CD4-positive, alpha-beta T cell treated with Interleukin-15 for 4 hours (primary cell): ENCODE results near the gene THADA.

Experiments used
- DNase-seq: peaks from one replicate; pipeline ENCODE4 v3.0.0-alpha.2; 2020; ENCODE audit warnings: low spot score

Gene THADA

DNA sequence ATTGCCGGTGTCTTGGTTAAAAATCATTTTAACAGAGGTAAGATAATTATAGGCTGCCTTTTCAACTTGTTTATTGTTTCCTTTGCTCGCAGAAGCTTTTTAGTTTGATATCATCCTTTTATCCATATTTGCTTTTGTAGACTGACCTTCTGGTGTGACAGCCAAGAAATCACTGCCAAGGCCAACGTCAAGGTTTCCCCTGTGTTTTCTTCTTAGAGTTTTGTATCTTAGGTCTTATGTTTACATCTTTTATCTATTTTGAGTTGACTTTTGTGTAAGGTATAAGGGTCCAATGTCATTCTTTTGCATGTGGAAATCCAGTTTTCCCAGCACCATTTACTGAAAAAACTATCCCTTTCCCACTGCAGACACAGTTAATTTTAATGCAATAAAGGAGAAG is 240.4 kb downstream of the THADA start:
- no peak for DNase-seq

DNA sequence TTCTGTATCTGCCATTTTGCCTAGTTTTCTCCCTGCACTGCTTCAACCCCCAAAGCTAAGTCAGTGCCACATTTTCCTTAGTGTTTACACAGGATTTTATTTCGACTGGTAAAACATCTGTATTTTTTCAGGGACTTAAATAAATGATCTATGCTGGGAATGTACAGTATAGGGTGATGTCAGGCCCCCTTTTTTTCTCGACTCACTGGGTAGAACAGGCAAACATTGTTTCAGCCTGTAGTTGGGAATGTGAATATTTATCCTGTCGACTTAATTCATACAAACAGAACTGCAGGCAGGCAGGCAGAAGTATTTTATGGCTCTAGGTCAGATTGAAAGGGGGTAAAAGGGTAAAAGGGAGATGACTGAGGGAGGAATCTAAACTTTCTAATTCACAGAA is 245.9 kb downstream of the THADA start:
- no peak for DNase-seq

GRCh38 chr2:43348908-43349661 is 246.8 kb downstream of the THADA start:
- no peak for DNase-seq

- DNase-seq: no peak
Observed at GRCh38 chr2:43347746-43348145, 248.1 kb downstream of the THADA start.

- no peak for DNase-seq
Observed at GRCh38 chr2:43346602-43347567, 249.0 kb downstream of the THADA start.

- DNase-seq: no peak
Observed at GRCh38 chr2:43345872-43346271, 250.0 kb downstream of the THADA start.

- no peak for DNase-seq
Observed at GRCh38 chr2:43345391-43345813, 250.4 kb downstream of the THADA start.

- DNase-seq: no peak
Observed at GRCh38 chr2:43344868-43345373, 250.9 kb downstream of the THADA start.

DNA sequence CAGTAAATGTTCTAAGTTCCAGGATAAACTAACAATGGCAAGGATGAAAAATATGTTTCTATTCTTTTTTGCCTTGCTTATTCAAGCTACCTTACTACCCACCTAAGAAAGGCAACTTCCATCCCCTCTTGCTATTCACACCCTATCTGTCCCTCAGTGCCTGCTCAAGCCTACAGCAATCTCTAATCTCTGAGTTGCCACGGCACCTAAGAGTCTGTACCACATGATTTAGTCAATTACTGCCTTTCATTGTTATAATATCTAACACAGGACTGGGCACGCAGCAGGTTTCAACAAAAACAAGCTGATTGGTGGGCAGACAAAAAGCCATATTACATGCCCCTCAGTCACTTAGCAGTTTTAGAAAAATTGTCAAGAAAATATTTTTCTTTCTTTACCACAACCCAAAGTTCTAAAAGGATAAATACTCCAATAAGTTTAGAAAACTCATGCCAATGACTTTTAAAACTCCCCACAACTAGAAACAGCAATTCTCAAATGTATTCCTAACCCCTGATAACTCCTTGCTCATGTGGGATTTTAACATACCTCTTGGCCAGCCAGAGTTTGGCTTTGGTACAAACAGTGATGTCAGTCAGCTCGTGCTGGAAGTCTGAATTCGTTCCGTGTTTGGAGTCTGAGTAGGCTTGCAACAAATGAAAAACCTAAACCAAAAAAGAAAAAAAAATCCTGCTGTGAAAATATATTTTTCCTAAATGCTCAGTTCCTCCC is 252.1 kb downstream of the THADA start:
- no peak for DNase-seq

GRCh38 chr2:43341959-43342757 is 253.7 kb downstream of the THADA start:
- no peak for DNase-seq

- DNase-seq: no peak
Observed at GRCh38 chr2:43340945-43341356, 254.9 kb downstream of the THADA start.

DNA sequence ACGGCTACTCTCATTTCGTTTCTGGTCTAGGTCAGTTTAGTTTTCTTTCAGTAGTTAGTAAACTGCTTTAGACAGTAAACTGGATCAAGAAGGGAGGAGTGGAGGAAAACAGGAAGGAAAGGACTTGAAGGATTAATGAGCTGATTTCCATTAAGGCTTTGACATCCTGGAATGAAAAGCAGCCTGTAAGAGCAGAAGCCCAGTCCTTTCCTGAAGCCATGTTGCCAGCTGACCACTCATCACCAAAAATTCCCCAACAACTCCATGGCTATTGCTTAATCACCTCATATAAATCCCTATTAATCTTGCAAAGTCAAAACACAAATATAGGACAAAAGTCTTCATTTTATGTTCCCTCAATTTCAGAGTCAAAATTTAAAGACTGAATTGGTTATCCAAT is 255.8 kb downstream of the THADA start:
- no peak for DNase-seq

GRCh38 chr2:43333656-43334144 is 262.1 kb downstream of the THADA start:
- DNase-seq: no peak

GRCh38 chr2:43333101-43333655 is 262.7 kb downstream of the THADA start:
- DNase-seq: no peak

- no peak for DNase-seq
Observed at GRCh38 chr2:43332653-43333052, 263.2 kb downstream of the THADA start.

- DNase-seq: no peak
Observed at GRCh38 chr2:43331422-43331821, 264.4 kb downstream of the THADA start.

DNA sequence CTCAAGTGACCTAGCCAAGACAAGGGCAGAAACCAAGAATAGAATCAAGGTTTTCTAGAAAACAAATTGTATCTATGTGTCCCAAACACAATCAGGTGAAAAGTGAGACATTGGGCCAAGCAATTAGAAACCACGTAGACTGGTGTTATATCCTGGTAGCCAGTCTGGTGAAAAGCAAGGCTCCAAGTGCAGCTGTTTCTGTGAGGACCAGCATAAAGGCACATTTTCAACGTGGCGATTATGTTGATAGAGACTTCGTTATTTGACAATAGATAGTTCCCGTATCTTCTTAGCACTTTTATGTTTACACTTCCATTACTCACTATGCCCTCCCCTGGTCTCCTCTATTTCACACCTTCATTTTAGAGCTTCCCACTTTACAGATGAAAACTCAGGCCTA is 266.2 kb downstream of the THADA start:
- no peak for DNase-seq

- no peak for DNase-seq
Observed at GRCh38 chr2:43328832-43329231, 267.0 kb downstream of the THADA start.

- DNase-seq: no peak
Observed at GRCh38 chr2:43328133-43328532, 267.7 kb downstream of the THADA start.

- DNase-seq: no peak
Observed at GRCh38 chr2:43327119-43327518, 268.7 kb downstream of the THADA start.
